ENCODE data around the gene PRKG1. TPM values are rescaled to one million over a fixed set of nuclear protein-coding genes. Genes with fewer than 3 reads are reported as not detected.

Gene PRKG1
- total RNA-seq, 4 donors from 2014 or later = 24.5 to 46.1 (median 37.1) TPM

DNA sequence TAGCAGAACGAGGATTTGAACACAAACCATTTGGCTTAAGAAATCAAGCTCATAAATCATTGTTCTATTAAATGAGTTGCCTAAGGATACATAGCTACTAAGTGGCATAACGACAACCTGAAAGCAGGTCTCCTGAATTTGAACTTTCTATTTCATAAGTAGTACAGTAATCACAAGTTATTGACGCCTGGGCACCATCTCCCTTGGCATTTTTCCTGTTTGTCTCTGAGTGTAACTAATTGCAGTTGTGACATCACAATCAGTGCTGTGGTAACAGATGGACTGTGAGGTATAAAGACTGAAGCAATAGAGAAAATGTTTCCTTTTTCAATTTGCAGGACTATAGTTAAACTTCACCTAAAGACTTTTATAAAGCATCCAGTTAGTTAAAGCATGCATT lies 631.5 kb downstream of the PRKG1 start:
- H3K9me3 ChIP-seq = no peaks in the 10 kb centered on the region
- H3K4me1 ChIP-seq = peaks cover 28 to 45% (median 41%) of the 10 kb centered on the region in 4 donors
- peak overlapping the region; percentile 78 to 86 (median 81) for H3K27ac ChIP-seq (replicated peaks in 1 of 4)
- H3K4me3 ChIP-seq = no peak overlapping the region
- H3K27me3 ChIP-seq = no peaks in the 10 kb centered on the region
- intact Hi-C loops (cut with DNase I) = loop anchor here (5.0 kb wide), 1 partner anchor 252 kb away; no protein-coding TSS in a partner anchor
- DNase-seq (ENCODE audit: extremely low spot score) = no peak
- no peaks in the 10 kb centered on the region for H3K36me3 ChIP-seq
- WGBS = 54% methylated on average over 3 of the region's 3 CpGs
- TF ChIP-seq CTCF (IDR thresholded peaks at IDR 0.05) (no peak), EP300 (IDR thresholded peaks at IDR 0.05) (no peak), POLR2AphosphoS5 (IDR thresholded peaks at IDR 0.05) (no peak), POLR2A (IDR thresholded peaks at IDR 0.05; ENCODE audit: low read depth) (no peak)

- TF ChIP-seq CTCF (IDR thresholded peaks at IDR 0.05) (no peak), POLR2AphosphoS5 (IDR thresholded peaks at IDR 0.05) (peak; percentile 54 to 80), EP300 (IDR thresholded peaks at IDR 0.05) (no peak), POLR2A (IDR thresholded peaks at IDR 0.05; ENCODE audit: low read depth) (no peak)
- peak overlapping the region; percentile 78 to 86 (median 81) for H3K27ac ChIP-seq (replicated peaks in 1 of 4)
- intact Hi-C loops (cut with DNase I) = loop anchor here (5.0 kb wide), 1 partner anchor 251 kb away; no protein-coding TSS in a partner anchor
Measured at GRCh38 chr10:51706225-51706624, 631.9 kb downstream of the PRKG1 start.

DNA sequence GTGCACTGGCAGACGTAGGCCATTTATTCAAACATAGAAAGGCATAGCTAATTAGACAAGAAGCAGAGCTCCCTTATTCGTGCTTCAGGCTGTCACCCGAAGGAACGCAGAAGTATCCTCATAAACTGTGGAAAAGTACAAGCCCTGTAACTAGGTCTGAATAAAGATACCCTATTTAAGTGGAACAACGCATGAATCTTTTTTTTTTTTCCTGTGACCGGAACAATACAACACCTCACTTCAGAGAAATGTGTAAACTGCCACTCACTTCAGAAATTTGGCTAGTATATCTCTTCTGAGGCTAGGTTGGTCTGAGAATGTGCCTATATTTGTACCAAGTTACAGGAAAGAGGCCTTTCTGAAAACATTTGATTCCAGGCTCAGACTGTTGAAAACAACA lies 633.1 kb downstream of the PRKG1 start:
- intact Hi-C loops (cut with DNase I) = loop anchor here (5.0 kb wide), 1 partner anchor 250 kb away; no protein-coding TSS in a partner anchor
- Histone ChIP-seq H3K4me3 (peak overlapping the region in 1 of 4 donors; percentile 3), H3K9me3 (no peaks in the 10 kb centered on the region), H3K4me1 (peaks cover 28 to 45% (median 40%) of the 10 kb centered on the region in 4 donors), H3K27me3 (no peaks in the 10 kb centered on the region), H3K36me3 (no peaks in the 10 kb centered on the region), H3K27ac (replicated peaks in 1 of 4) (peak overlapping the region; percentile 78 to 86 (median 81))
- TF ChIP-seq POLR2AphosphoS5 (IDR thresholded peaks at IDR 0.05) = peak; percentile 33 to 49
- no peak for TF ChIP-seq POLR2A (IDR thresholded peaks at IDR 0.05; ENCODE audit: low read depth)
- no peak for TF ChIP-seq CTCF (IDR thresholded peaks at IDR 0.05)
- peak; percentile 59 for TF ChIP-seq EP300 (IDR thresholded peaks at IDR 0.05)
- WGBS = 57% methylated on average over 6 of the region's 6 CpGs
- no peak for DNase-seq (ENCODE audit: extremely low spot score)

More at GRCh38 chr10:51706225-51706624, 631.9 kb downstream of the PRKG1 start:
- Histone ChIP-seq H3K36me3 (no peaks in the 10 kb centered on the region), H3K4me1 (peaks cover 28 to 45% (median 40%) of the 10 kb centered on the region in 4 donors), H3K27me3 (no peaks in the 10 kb centered on the region), H3K4me3 (no peak overlapping the region), H3K9me3 (no peaks in the 10 kb centered on the region)
- 49% methylated on average over 3 of the region's 3 CpGs for WGBS
- DNase-seq (ENCODE audit: extremely low spot score) = no peak

- intact Hi-C loops (cut with DNase I) = loop anchor here (5.0 kb wide), 1 partner anchor 249 kb away; no protein-coding TSS in a partner anchor
- 86% methylated on average over 5 of the region's 5 CpGs for WGBS
- H3K4me3 ChIP-seq = peak overlapping the region in 1 of 4 donors; percentile 3
- no peaks in the 10 kb centered on the region for H3K9me3 ChIP-seq
- no peaks in the 10 kb centered on the region for H3K36me3 ChIP-seq
- peak overlapping the region; percentile 78 to 86 (median 81) for H3K27ac ChIP-seq (replicated peaks in 1 of 4)
- peaks cover 28 to 45% (median 40%) of the 10 kb centered on the region in 4 donors for H3K4me1 ChIP-seq
- no peak for DNase-seq (ENCODE audit: extremely low spot score)
- TF ChIP-seq EP300 (IDR thresholded peaks at IDR 0.05) (no peak), POLR2A (IDR thresholded peaks at IDR 0.05; ENCODE audit: low read depth) (no peak), CTCF (IDR thresholded peaks at IDR 0.05) (no peak), POLR2AphosphoS5 (IDR thresholded peaks at IDR 0.05) (no peak)
- no peaks in the 10 kb centered on the region for H3K27me3 ChIP-seq
Measured at GRCh38 chr10:51707821-51708424, 633.6 kb downstream of the PRKG1 start.

Data from esophagus muscularis mucosa (tissue), 4 donors.